OCI-LY7 (cell line): ENCODE results near the gene MMAA. TPM values are rescaled to one million over a fixed set of nuclear protein-coding genes. Genes with fewer than 3 reads are reported as not detected.

Experiments
- BruUV-seq: library from RNA; stranded (reverse); fragments of 400-500 nt; replicated peaks from 2 replicates; lab custom pipeline; 2021; lab: Mats Ljungman, UMichigan
- CTCF ChIA-PET: fragments of 300-600 bp; sonication (Branson Sonifier 250); formaldehyde crosslinking; loops from one replicate; lab custom pipeline; 2022; ENCODE audit warnings: antibody characterized with exemption; ENCODE audit not compliant: unreplicated experiment; lab: Charles Lee
- POLR2A ChIA-PET: fragments of 300-600 bp; sonication (Branson Sonifier 250); formaldehyde crosslinking; loops from one replicate; lab custom pipeline; 2022; ENCODE audit warnings: antibody characterized with exemption; lab: Charles Lee
- DNase-seq: peaks from one replicate; pipeline ENCODE4 v3.0.0-alpha.2; 2015; ENCODE audit warnings: low spot score
- H2AFZ ChIP-seq: fragments of 200-600 bp; sonication (generic), shearing (Covaris generic); 2 replicates; pipeline ENCODE4 v1.6.1; 2014; ENCODE audit warnings: mild to moderate bottlenecking, antibody characterized with exemption, low read length, moderate library complexity
- H3K27ac ChIP-seq: fragments of 200-600 bp; sonication (generic); 2 replicates; pipeline ENCODE4 v1.5.1; 2014; ENCODE audit warnings: mixed run types, low read depth, mild to moderate bottlenecking, moderate library complexity, low read length, inconsistent platforms; ENCODE audit not compliant: poor library complexity, severe bottlenecking
- H3K36me3 ChIP-seq: fragments of 200-600 bp; sonication (generic); 2 replicates; pipeline ENCODE4 v1.6.1; 2014; ENCODE audit warnings: mild to moderate bottlenecking, antibody characterized with exemption, low read length, moderate library complexity, mixed read lengths; ENCODE audit not compliant: insufficient read depth
- H3K4me1 ChIP-seq: fragments of 200-600 bp; sonication (generic); 2 replicates; pipeline ENCODE4 v1.5.1; 2014; ENCODE audit warnings: mild to moderate bottlenecking, low read length; ENCODE audit not compliant: insufficient read depth, poor library complexity, severe bottlenecking
- H3K4me2 ChIP-seq: fragments of 200-600 bp; sonication (generic); 2 replicates; pipeline ENCODE4 v1.6.1; 2014; ENCODE audit warnings: mild to moderate bottlenecking, low read length
- H3K4me3 ChIP-seq: fragments of 200-600 bp; sonication (generic); 2 replicates; pipeline ENCODE4 v1.5.1; 2014; ENCODE audit warnings: mild to moderate bottlenecking, low read depth, low read length; ENCODE audit not compliant: poor library complexity, severe bottlenecking
- H3K79me2 ChIP-seq: fragments of 200-600 bp; sonication (generic); 2 replicates; pipeline ENCODE4 v1.6.1; 2016; ENCODE audit warnings: low read depth, mild to moderate bottlenecking, low read length, moderate library complexity, mixed read lengths; ENCODE audit not compliant: insufficient read depth
- H3K9me2 ChIP-seq: fragments of 200-600 bp; sonication (generic); 2 replicates; pipeline ENCODE4 v1.6.1; 2016; ENCODE audit warnings: mild to moderate bottlenecking, low read length, mixed read lengths; ENCODE audit not compliant: insufficient read depth
- H3K9me3 ChIP-seq: fragments of 200-600 bp; sonication (generic); 2 replicates; pipeline ENCODE4 v1.6.1; 2014; ENCODE audit warnings: mild to moderate bottlenecking, mixed run types, low read length, mixed read lengths
- H4K20me1 ChIP-seq: fragments of 200-600 bp; sonication (generic); 2 replicates; pipeline ENCODE4 v1.6.1; 2014; ENCODE audit warnings: mild to moderate bottlenecking, antibody characterized with exemption, low read length, moderate library complexity, mixed read lengths; ENCODE audit not compliant: insufficient read depth
- CTCF ChIP-seq: fragments of 200-600 bp; sonication (generic); conservative IDR thresholded peaks from 2 replicates; pipeline ENCODE4 v1.5.1; 2014; ENCODE audit warnings: mild to moderate bottlenecking, antibody characterized with exemption, low read length, moderate library complexity, mixed read lengths
- EZH2phosphoT487 ChIP-seq: fragments of 200-600 bp; sonication (generic); IDR thresholded peaks from 2 replicates; pipeline ENCODE4 v1.6.1; 2018; ENCODE audit warnings: low read depth, borderline replicate concordance, mild to moderate bottlenecking, mixed run types, antibody characterized with exemption, low read length, moderate library complexity, mixed read lengths
- intact Hi-C: fragments of 100-400 bp; cut with micrococcal nuclease; formaldehyde crosslinking; loops from one replicate; pipeline ENCODE4 v1.10.0; 2022; ENCODE audit not compliant: unreplicated experiment
- total RNA-seq, 2 experiments: library from RNA; depleted of rRNA in 1 of 2; stranded (reverse); fragments of >200 nt in 1 of 2; shearing (Covaris generic) in 1 of 2; gene quantifications; 2 replicates each; pipeline ENCODE4 v1.2.3, GENCODE V29; 2014 to 2022

The MMAA gene
- total RNA-seq, 2 experiments from 2014 or later: 2.5 to 5.4 TPM

- TF ChIP-seq EZH2phosphoT487: no peak
- TF ChIP-seq CTCF: no peak
- H4K20me1 ChIP-seq: no peaks in the 10 kb centered on the region
- intact Hi-C loops: no loop called here
- no peak overlapping the region for H2AFZ ChIP-seq
- no peaks in the 10 kb centered on the region for H3K4me1 ChIP-seq
- H3K4me3 ChIP-seq: no peak overlapping the region
- no peak overlapping the region for H3K27ac ChIP-seq
- BruUV-seq: no TSS peak
- H3K4me2 ChIP-seq: no peak overlapping the region
- H3K9me3 ChIP-seq: 0 out of 2 replicates have a peak, but pooled peaks cover 5% of the 10 kb centered on the region
- DNase-seq: no peak
- no peaks in the 10 kb centered on the region for H3K36me3 ChIP-seq
- no peaks in the 10 kb centered on the region for H3K9me2 ChIP-seq
- ChIA-PET POLR2A (no interaction called here), CTCF (interaction anchor here (0.6 kb wide), 1 partner anchor 426 kb away, joined by 3 read pairs; no protein-coding TSS in a partner anchor)
- no peaks in the 10 kb centered on the region for H3K79me2 ChIP-seq
Measured at GRCh38 chr4:145709336-145709735, 90.2 kb downstream of the MMAA start.

Other genes starting within 250 kb of the MMAA start
- gene SMAD1, start 137.5 kb upstream of the MMAA start, total RNA-seq (2014; rRNA removed; shearing (Covaris generic)): 56.4 and 60.9 TPM in 2 replicates
- 39.9 and 57.4 TPM in 2 replicates for gene SMAD1, start 137.5 kb upstream of the MMAA start, total RNA-seq (2022)
- not detected in 2 replicates for gene C4orf51, start 60.8 kb downstream of the MMAA start, total RNA-seq (2014; rRNA removed; shearing (Covaris generic))
- not detected in 2 replicates for gene C4orf51, start 60.8 kb downstream of the MMAA start, total RNA-seq (2022)